Testis (tissue), 3 donors: Measurements from ENCODE around the gene WFIKKN2. TPM values are rescaled to one million over a fixed set of nuclear protein-coding genes. Genes with fewer than 3 reads are reported as not detected.

Experiments used
- DNase-seq: peaks from one replicate; pipeline ENCODE4 v3.0.0-alpha.2; 2019
- H3K27ac ChIP-seq, 2 donors: fragments of 200-600 bp; sonication (generic); one replicate each; pipeline ENCODE4 v1.5.1; 2019
- H3K27me3 ChIP-seq: fragments of 200-600 bp; sonication (generic); one replicate; pipeline ENCODE4 v1.5.1; 2019
- H3K36me3 ChIP-seq: fragments of 200-600 bp; sonication (generic); one replicate; pipeline ENCODE4 v1.5.1; 2017; ENCODE audit warnings: low read depth; ENCODE audit errors: missing control alignments
- H3K4me1 ChIP-seq: fragments of 200-600 bp; sonication (generic); one replicate; pipeline ENCODE4 v1.5.1; 2019
- H3K4me3 ChIP-seq, 2 donors: fragments of 200-600 bp; sonication (generic); one replicate each; pipeline ENCODE4 v1.5.1; 2017 to 2019
- H3K9me3 ChIP-seq: fragments of 200-600 bp; sonication (generic); one replicate; pipeline ENCODE4 v1.5.1; 2017
- CTCF ChIP-seq, 3 experiments: fragments of 450-650 bp in 2 of 3; fragments of 200-600 bp in 1 of 3; sonication (generic) in 1 of 3; IDR thresholded peaks; one replicate each; pipeline ENCODE4 v1.5.1; 2016 to 2019; ENCODE audit warnings: antibody characterized with exemption in 3 of 3, mild to moderate bottlenecking in 2 of 3, moderate library complexity in 1 of 3
- POLR2A ChIP-seq: fragments of 450-650 bp; IDR thresholded peaks from one replicate; pipeline ENCODE4 v1.6.1; 2017; ENCODE audit warnings: antibody characterized with exemption, mild to moderate bottlenecking, moderate library complexity
- WGBS, 2 donors: methylation state at CpG; one replicate each; pipeline ENCODE4 v1.1.5; 2018; 5-methylcytosine and 5-hydroxymethylcytosine counted together
- intact Hi-C: fragments of 100-400 bp; cut with DNase I; formaldehyde crosslinking; loops from one replicate; pipeline ENCODE4 v1.15.1; 2023; ENCODE audit warnings: low total_unique reads
- polyA plus RNA-seq: library from polyadenylated mRNA; stranded (reverse); fragments of 350-450 nt; fragmentation: Illumina TruSeq; extraction: RNeasy Lipid Tissue Mini Kit (QIAGEN cat#74804); gene quantifications from one replicate; pipeline ENCODE4 v1.2.3, GENCODE V29; 2014; ENCODE audit warnings: low read depth, low replicate concordance; ENCODE audit not compliant: insufficient read depth
- total RNA-seq, 2 donors: library from RNA; depleted of rRNA; stranded (reverse); fragments of >200 nt; gene quantifications; one replicate each; pipeline ENCODE4 v1.2.3, GENCODE V29; 2016

Gene WFIKKN2
- total and polyA plus RNA-seq, 3 donors from 2014 or later, result 3.7 to 7.3 (median 6.8) TPM

GRCh38 chr17:50867363-50868139, 32.2 kb downstream of the WFIKKN2 start:
- WGBS, 2 donors, result 0% methylated on average over 27 to 35 of the region's 35 CpGs
- Histone ChIP-seq H3K4me1 (no peaks in the 10 kb centered on the region), H3K36me3 (no peaks in the 10 kb centered on the region), H3K27ac (peak overlapping the region; percentile 99), H3K9me3 (no peaks in the 10 kb centered on the region), H3K4me3 (peak overlapping the region; percentile 96 to 100), H3K27me3 (no peaks in the 10 kb centered on the region)
- TF ChIP-seq POLR2A (peak; percentile 34), CTCF (IDR thresholded peaks at IDR 0.05) (peak in 1 of 3 experiments; percentile 3)
- peak; percentile 98 for DNase-seq
- intact Hi-C loops, result loop anchor here (5.0 kb wide), 1 partner anchor 85 kb away; no protein-coding TSS in a partner anchor

- 0 to 20% methylated on average over 1 of the region's 1 CpG for WGBS, 2 donors
- Histone ChIP-seq H3K9me3 (no peaks in the 10 kb centered on the region), H3K36me3 (no peaks in the 10 kb centered on the region), H3K4me3 (peak overlapping the region; percentile 96 to 100), H3K27ac (peak overlapping the region; percentile 99), H3K27me3 (no peaks in the 10 kb centered on the region), H3K4me1 (no peaks in the 10 kb centered on the region)
- TF ChIP-seq POLR2A (no peak), CTCF (IDR thresholded peaks at IDR 0.05) (no peak)
- intact Hi-C loops, result loop anchor here (5.0 kb wide), 1 partner anchor 84 kb away; no protein-coding TSS in a partner anchor
- no peak for DNase-seq
Measured at GRCh38 chr17:50868140-50868438, 32.7 kb downstream of the WFIKKN2 start.

- no peaks in the 10 kb centered on the region for H3K36me3 ChIP-seq
- no peaks in the 10 kb centered on the region for H3K4me1 ChIP-seq
- no peak for DNase-seq
- H3K4me3 ChIP-seq, result no peak overlapping the region
- H3K9me3 ChIP-seq, result no peaks in the 10 kb centered on the region
- WGBS, 2 donors, result 68 to 71% methylated on average over 1 of the region's 1 CpG
- no peaks in the 10 kb centered on the region for H3K27me3 ChIP-seq
- intact Hi-C loops, result loop anchor here (5.0 kb wide), 1 partner anchor 84 kb away; no protein-coding TSS in a partner anchor
- H3K27ac ChIP-seq, result peak overlapping the region in 1 of 2 donors; percentile 99
- TF ChIP-seq CTCF (IDR thresholded peaks at IDR 0.05) (no peak), POLR2A (no peak)
Measured at GRCh38 chr17:50868602-50869001, 33.2 kb downstream of the WFIKKN2 start.

- Histone ChIP-seq H3K4me1 (no peaks in the 10 kb centered on the region), H3K4me3 (no peak overlapping the region), H3K27ac (no peak overlapping the region), H3K9me3 (no peaks in the 10 kb centered on the region), H3K27me3 (no peaks in the 10 kb centered on the region), H3K36me3 (no peaks in the 10 kb centered on the region)
- intact Hi-C loops, result no loop called here
- 83 to 87% methylated on average over 4 of the region's 4 CpGs for WGBS, 2 donors
- DNase-seq, result no peak
- no peak for TF ChIP-seq POLR2A
- no peak for TF ChIP-seq CTCF (IDR thresholded peaks at IDR 0.05)
Measured at GRCh38 chr17:50871364-50871763, 36.0 kb downstream of the WFIKKN2 start.

DNA sequence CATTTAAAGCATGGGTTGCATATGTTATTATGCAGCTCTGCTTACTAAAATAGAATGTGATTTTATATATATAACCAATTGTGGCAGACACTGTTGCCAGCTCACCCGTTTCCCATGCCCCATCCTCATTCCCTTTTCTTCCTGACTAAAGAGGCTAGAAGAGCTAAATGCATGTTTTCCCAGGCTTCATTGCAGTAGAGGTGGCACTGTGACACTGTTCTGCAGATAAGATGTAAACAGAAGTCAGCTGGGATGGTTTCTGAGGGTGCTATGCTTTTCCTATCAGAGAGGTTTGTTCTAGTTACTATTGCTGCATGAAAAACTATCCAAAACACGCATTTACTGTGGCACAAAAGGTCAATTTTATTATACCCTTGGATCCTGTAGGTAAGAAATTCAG, 36.5 kb downstream of the WFIKKN2 start:
- H3K4me3 ChIP-seq, result no peak overlapping the region
- H3K27me3 ChIP-seq, result no peaks in the 10 kb centered on the region
- TF ChIP-seq CTCF (IDR thresholded peaks at IDR 0.05), result no peak
- TF ChIP-seq POLR2A, result no peak
- no peaks in the 10 kb centered on the region for H3K9me3 ChIP-seq
- no peak overlapping the region for H3K27ac ChIP-seq
- no peak for DNase-seq
- WGBS, 2 donors, result 74 to 76% methylated on average over 2 of the region's 2 CpGs
- no peaks in the 10 kb centered on the region for H3K4me1 ChIP-seq
- intact Hi-C loops, result no loop called here
- H3K36me3 ChIP-seq, result no peaks in the 10 kb centered on the region
